Measurements from ENCODE around the gene ZNF587. TPM values are rescaled to one million over a fixed set of nuclear protein-coding genes. Genes with fewer than 3 reads are reported as not detected.
"Not testable (repeated sequence)": the region's sequence is repeated elsewhere in the genome, so short reads cannot be mapped to it uniquely, and the experiment has no call there.

ZNF587 gene
- 37.3 TPM for total RNA-seq
- polyA plus RNA-seq (ENCODE audit: insufficient read depth, low read depth, low replicate concordance): 3.7 TPM
- long read RNA-seq, donor 1, full-length matches to known transcripts: 3 of 9 reads
- long read RNA-seq, donor 1, partial matches to known transcripts: 6 of 9 reads
- long read RNA-seq, donor 1, other reads (novel, unspliced or antisense): 0 of 9 reads
- long read RNA-seq, donor 2, partial matches to known transcripts: 0 of 1 reads
- long read RNA-seq, donor 2, other reads (novel, unspliced or antisense): 0 of 1 reads
- long read RNA-seq, donor 3, full-length matches to known transcripts: 7 of 35 reads
- long read RNA-seq, donor 3, partial matches to known transcripts: 8 of 35 reads
- long read RNA-seq, donor 3, other reads (novel, unspliced or antisense): 20 of 35 reads
- long read RNA-seq, donor 4, full-length matches to known transcripts: 2 of 9 reads
- long read RNA-seq, donor 4, partial matches to known transcripts: 0 of 9 reads
- long read RNA-seq, donor 4, other reads (novel, unspliced or antisense): 7 of 9 reads
- long read RNA-seq, donor 5: 0 reads
- long read RNA-seq, donor 6, partial matches to known transcripts: 0 of 1 reads
- long read RNA-seq, donor 6, other reads (novel, unspliced or antisense): 0 of 1 reads
- long read RNA-seq, donor 7, partial matches to known transcripts: 0 of 4 reads
- long read RNA-seq, donor 7, other reads (novel, unspliced or antisense): 3 of 4 reads
- long read RNA-seq, donor 8, full-length matches to known transcripts: 2 of 2 reads
- long read RNA-seq, donor 8, partial matches to known transcripts: 0 of 2 reads
- long read RNA-seq, donor 8, other reads (novel, unspliced or antisense): 0 of 2 reads
- long read RNA-seq, donor 9, full-length matches to known transcripts: 3 of 3 reads
- long read RNA-seq, donor 9, partial matches to known transcripts: 0 of 3 reads
- long read RNA-seq, donor 9, other reads (novel, unspliced or antisense): 0 of 3 reads
- long read RNA-seq, donor 10, full-length matches to known transcripts: 2 of 2 reads
- long read RNA-seq, donor 10, partial matches to known transcripts: 0 of 2 reads
- long read RNA-seq, donor 10, other reads (novel, unspliced or antisense): 0 of 2 reads

DNA sequence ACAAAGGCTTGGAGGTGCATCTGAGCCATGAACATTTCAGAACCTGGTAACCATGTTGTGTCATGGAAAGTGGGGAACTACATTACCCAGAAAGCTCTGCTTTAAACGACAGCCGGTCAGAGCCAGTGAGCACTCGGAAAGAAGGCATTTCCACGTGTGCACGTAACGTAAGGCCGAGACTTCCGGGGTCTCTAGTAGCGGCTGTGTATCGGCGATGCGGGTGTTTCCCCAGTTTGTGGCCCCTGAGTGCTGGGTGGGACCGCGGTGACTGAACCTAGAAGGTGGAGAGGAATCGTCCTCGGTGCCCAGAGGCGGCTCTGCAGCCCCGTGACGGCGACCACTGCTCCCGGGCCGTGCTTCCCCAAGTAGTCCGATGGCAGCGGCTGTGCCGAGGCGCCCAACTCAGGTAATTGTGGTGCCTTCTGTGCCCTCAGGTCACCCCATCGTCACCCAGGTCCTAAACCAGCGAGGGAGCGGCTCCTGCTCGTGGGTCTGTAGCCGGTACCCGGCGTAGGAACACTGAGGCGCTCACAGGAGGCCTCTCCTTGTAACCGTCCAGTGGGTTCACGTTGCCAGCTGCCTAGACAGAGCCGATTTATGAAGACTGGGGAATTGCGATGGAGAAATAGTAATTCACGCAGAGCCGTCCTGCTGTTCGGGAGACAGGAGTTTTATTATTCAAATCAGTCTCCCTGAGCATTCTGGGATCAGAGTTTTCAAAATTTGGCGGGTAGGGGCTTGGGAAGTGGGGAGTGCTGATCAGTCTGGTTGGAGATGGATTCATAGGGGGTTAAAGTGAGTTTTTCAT lies at the start of gene ZNF587:
Gene ZNF587, plus strand, starts transcription at position 194 of the 808 bp plus-strand sequence. Its CDS starts 180 bp downstream, at position 374.
- Histone ChIP-seq H3K9ac (ENCODE audit: low read length in 3 of 3) (peak within 1 kb of the TSS; percentile 63 to 93 (median 90)), H3K4me3 (ENCODE audit: low read length in 3 of 3) (peak within 1 kb of the TSS; percentile 74 to 95 (median 94)), H3K27ac (ENCODE audit: low read depth in 2 of 2, low read length in 2 of 2) (peak within 1 kb of the TSS in 1 of 2 donors; percentile 69)
- H3K27me3 ChIP-seq (ENCODE audit: control insufficient read depth, insufficient read depth, low read length); intact Hi-C loops (cut with DNase I); H3K36me3 ChIP-seq (ENCODE audit: control insufficient read depth in 2 of 3, insufficient read depth in 3 of 3, low read length in 3 of 3); H3K4me1 ChIP-seq (ENCODE audit: control insufficient read depth in 2 of 3, insufficient read depth in 2 of 3, low read depth in 1 of 3, low read length in 3 of 3); H3K9me3 ChIP-seq (ENCODE audit: control insufficient read depth in 2 of 3, insufficient read depth in 1 of 3, low read length in 3 of 3): not testable (repeated sequence)
- peak; percentile 78 to 94 (median 90) for DNase-seq
- FAIRE-seq: peak; percentile 45

DNA sequence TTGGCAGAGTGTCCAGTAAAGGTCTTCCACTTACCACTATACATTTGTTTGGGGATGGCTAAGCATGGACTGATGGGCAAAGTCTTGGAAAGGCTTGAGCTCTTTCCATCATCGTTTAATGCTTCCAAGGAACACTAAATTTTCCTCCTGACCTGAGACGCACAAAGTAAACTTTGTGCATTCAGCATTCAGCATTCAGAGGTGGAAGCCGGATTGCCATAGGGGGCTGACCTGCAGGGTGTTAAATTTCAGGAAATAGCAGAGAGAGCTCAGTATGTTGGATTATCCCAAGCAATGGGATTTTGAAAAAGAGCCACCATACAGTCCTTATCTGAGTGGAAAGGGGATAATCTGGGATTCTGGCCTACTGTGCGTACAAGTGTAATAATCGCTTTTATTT lies 49.0 kb upstream of the ZNF587 start:
- FAIRE-seq: no peak
- no peaks in the 10 kb centered on the region for H3K27me3 ChIP-seq (ENCODE audit: control insufficient read depth, insufficient read depth, low read length)
- no peak overlapping the region for H3K4me3 ChIP-seq (ENCODE audit: low read length in 3 of 3)
- DNase-seq: no peak
- TF ChIP-seq, protein P1, sequence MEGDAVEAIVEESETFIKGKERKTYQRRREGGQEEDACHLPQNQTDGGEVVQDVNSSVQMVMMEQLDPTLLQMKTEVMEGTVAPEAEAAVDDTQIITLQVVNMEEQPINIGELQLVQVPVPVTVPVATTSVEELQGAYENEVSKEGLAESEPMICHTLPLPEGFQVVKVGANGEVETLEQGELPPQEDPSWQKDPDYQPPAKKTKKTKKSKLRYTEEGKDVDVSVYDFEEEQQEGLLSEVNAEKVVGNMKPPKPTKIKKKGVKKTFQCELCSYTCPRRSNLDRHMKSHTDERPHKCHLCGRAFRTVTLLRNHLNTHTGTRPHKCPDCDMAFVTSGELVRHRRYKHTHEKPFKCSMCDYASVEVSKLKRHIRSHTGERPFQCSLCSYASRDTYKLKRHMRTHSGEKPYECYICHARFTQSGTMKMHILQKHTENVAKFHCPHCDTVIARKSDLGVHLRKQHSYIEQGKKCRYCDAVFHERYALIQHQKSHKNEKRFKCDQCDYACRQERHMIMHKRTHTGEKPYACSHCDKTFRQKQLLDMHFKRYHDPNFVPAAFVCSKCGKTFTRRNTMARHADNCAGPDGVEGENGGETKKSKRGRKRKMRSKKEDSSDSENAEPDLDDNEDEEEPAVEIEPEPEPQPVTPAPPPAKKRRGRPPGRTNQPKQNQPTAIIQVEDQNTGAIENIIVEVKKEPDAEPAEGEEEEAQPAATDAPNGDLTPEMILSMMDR (IDR thresholded peaks at IDR 0.05; ENCODE audit: borderline replicate concordance, extremely low read depth, insufficient read depth): no peak
- peaks cover 0 to 2% (median 0%) of the 10 kb centered on the region in 3 donors for H3K4me1 ChIP-seq (ENCODE audit: control insufficient read depth in 2 of 3, insufficient read depth in 2 of 3, low read depth in 1 of 3, low read length in 3 of 3)
- no peak overlapping the region for H3K9ac ChIP-seq (ENCODE audit: low read length in 3 of 3)
- H3K9me3 ChIP-seq (ENCODE audit: control insufficient read depth in 2 of 3, insufficient read depth in 1 of 3, low read length in 3 of 3): no peaks in the 10 kb centered on the region
- peaks cover 0 to 3% (median 0%) of the 10 kb centered on the region in 3 donors for H3K36me3 ChIP-seq (ENCODE audit: control insufficient read depth in 2 of 3, insufficient read depth in 3 of 3, low read length in 3 of 3)
- intact Hi-C loops (cut with DNase I): no loop called here
- H3K27ac ChIP-seq (ENCODE audit: low read depth in 2 of 2, low read length in 2 of 2): no peak overlapping the region

DNA sequence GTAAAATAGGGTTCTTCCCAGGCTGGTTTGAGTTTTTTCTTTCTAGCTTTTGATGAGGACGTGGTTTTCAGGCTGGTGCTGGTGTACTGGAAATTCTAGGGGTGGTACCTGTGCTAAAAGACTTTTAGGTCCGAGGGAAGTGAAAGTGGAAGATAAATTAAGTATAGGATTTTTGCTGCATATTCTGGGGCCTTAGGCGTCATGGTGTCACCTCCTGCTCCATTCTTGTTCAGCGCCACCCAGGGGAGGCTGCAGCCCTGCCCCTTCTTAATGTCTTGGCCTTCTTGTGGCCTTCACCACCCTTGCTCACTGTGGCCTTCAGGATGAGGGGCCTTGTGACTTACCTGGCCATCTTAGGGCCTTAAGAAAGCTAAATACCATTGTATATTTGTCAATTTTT lies 47.4 kb upstream of the ZNF587 start:
- H3K36me3 ChIP-seq (ENCODE audit: control insufficient read depth in 2 of 3, insufficient read depth in 3 of 3, low read length in 3 of 3): no peaks in the 10 kb centered on the region
- FAIRE-seq: no peak
- peaks cover 0 to 2% (median 0%) of the 10 kb centered on the region in 3 donors for H3K4me1 ChIP-seq (ENCODE audit: control insufficient read depth in 2 of 3, insufficient read depth in 2 of 3, low read depth in 1 of 3, low read length in 3 of 3)
- no peaks in the 10 kb centered on the region for H3K27me3 ChIP-seq (ENCODE audit: control insufficient read depth, insufficient read depth, low read length)
- H3K9ac ChIP-seq (ENCODE audit: low read length in 3 of 3): no peak overlapping the region
- intact Hi-C loops (cut with DNase I): no loop called here
- H3K9me3 ChIP-seq (ENCODE audit: control insufficient read depth in 2 of 3, insufficient read depth in 1 of 3, low read length in 3 of 3): no peaks in the 10 kb centered on the region
- DNase-seq: no peak
- TF ChIP-seq, protein P1 (IDR thresholded peaks at IDR 0.05; ENCODE audit: borderline replicate concordance, extremely low read depth, insufficient read depth): no peak
- no peak overlapping the region for H3K27ac ChIP-seq (ENCODE audit: low read depth in 2 of 2, low read length in 2 of 2)
- H3K4me3 ChIP-seq (ENCODE audit: low read length in 3 of 3): no peak overlapping the region

All from kidney (tissue), 22 donors.